Middle frontal gyrus (tissue), 1 donor: ENCODE measurements around the gene PIK3CG.
"Not testable (repeated sequence)": the region's sequence is repeated elsewhere in the genome, so short reads cannot be mapped to it uniquely, and the experiment has no call there.

Source experiments
- DNase-seq: peaks from one replicate; pipeline ENCODE4 v3.0.0-alpha.2; 2015; ENCODE audit warnings: low spot score; ENCODE audit errors: extremely low spot score

PIK3CG gene

DNA sequence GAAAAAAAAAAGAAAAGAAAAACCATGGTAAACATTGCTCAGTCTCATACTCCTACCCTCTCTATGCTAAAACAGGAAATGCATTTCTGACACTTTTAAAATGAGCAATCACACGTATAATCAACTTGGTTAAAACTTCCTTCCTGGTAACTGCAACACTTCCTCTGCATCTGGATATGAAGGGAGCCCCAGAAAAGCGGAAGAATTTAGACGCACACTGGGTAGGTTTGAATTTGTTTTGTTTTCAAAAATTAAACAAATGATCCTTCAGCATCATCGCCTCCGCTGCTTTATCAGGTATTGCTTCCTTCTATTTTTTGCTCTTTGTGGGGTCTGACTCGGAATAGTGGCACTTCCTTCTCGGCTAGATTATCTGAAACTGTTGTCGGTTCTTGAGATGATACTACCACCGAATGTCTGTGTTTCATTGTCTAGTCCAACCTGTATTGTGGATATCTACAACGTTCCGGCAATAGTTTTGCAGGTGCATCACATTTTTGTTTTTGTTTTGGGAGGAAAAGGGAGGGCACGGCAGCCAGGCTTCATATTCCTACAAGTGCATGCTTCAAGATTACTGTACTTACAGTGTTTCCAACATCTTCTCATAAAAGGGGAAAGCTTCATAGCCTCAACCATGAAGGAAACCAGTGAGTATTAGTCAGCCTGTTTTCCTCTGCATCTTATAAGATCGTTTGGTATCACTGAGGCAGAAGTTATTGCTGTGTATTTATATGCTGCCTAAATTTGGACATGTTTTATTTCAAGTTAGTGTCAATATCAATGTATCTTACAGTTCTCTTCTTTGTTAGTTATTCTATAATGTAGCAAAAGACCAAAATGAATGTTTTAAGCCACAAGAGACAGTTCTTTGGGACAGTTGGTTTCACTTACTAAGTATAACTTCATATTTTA is at the start of gene PIK3CG:
PIK3CG (plus strand) TSS at position 153 of the 912 bp plus-strand sequence. CDS start 2,280 bp downstream, outside the sequence.
- DNase-seq = no peak

DNA sequence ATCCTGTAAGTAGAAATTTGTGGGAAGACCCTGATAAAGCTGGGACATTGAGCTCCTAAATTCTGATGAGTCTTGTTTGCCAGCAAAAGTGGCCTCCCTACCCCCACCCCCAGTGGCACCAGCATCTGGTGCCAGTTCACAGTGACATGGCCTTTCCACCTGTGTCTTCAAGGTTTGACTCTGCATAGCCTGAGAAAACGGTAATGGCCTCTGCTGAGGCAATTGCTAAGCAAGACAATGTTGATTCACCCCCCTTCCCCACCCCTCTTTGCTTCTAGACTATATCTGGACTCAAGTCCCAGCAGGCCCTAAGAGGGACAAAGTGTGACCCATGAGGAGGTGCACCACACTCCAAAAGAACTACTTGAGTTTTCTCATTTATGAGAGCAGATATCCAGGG is 48.0 kb upstream of the PIK3CG start:
- no peak for DNase-seq

DNA sequence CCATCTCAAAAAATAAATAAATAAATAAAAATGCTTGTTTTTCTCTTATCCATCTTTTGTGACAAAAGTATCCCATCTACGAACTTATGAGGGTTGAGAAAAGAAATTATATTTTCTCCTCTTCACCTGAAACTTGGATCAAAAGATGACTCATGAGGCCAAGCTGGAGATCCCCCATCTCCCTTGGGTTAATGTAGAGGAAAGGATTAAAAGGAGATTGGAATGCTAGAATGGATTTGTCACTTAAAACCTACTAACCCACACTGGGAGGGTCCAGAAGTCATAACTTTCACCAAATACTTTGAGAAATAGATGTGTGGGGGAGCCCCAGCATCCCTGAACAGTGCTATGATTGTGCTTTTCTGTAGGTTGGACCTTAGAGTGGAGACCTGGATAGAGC is 46.3 kb upstream of the PIK3CG start:
- no peak for DNase-seq

GRCh38 chr7:106819546-106819945 is 45.5 kb upstream of the PIK3CG start:
- DNase-seq = no peak

GRCh38 chr7:106820321-106821217 is 44.5 kb upstream of the PIK3CG start:
- no peak for DNase-seq

- DNase-seq = no peak
These were observed 41.5 kb upstream of the PIK3CG start for GRCh38 chr7:106823631-106824030.

- DNase-seq = no peak
These were observed 40.6 kb upstream of the PIK3CG start for GRCh38 chr7:106824458-106824857.

DNA sequence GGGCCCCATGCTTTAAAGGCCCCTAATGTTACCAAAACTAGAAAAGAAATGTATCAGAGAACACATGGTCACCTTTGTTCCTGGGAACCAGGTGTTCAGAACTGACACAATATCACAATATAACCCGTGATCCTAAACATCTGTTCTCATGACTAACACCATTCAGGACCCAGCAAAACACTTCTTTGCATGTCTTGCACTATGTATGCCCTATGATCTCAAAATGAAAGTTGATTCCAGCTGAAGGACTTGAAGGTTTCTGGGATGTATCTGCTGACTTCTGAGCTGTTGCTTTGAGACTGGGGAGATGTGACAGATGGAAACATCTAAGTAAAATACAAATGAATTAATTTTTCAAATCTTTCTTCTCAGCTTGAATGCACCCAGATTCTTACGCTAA is 37.5 kb upstream of the PIK3CG start:
- DNase-seq = no peak

- no peak for DNase-seq
These were observed 35.6 kb upstream of the PIK3CG start for GRCh38 chr7:106829496-106829895.

GRCh38 chr7:106830896-106831295 is 34.2 kb upstream of the PIK3CG start:
- not testable (repeated sequence) for DNase-seq

GRCh38 chr7:106836816-106837215 is 28.3 kb upstream of the PIK3CG start:
- no peak for DNase-seq

DNA sequence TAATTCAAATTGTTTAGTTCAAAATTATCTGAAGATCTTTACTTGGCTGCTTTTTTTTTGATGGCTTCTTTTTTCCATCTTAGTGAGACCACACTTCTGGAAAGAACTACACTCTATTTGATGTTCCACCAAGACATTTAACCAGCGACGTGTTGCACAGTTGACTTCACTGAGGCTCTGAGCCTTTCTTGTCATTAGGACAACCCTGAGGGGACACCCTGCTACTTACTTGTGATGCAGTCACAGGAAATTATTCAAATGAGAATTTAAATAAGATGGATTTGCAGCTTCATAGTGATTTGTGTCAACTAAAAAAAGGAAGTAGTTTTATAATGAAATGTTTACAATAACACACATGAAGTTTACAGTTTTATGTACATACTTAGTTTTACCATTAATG is 25.6 kb upstream of the PIK3CG start:
- DNase-seq = no peak

- DNase-seq = no peak
These were observed 24.7 kb upstream of the PIK3CG start for GRCh38 chr7:106840342-106840741.

- no peak for DNase-seq
These were observed 23.1 kb upstream of the PIK3CG start for GRCh38 chr7:106841896-106842390.

DNA sequence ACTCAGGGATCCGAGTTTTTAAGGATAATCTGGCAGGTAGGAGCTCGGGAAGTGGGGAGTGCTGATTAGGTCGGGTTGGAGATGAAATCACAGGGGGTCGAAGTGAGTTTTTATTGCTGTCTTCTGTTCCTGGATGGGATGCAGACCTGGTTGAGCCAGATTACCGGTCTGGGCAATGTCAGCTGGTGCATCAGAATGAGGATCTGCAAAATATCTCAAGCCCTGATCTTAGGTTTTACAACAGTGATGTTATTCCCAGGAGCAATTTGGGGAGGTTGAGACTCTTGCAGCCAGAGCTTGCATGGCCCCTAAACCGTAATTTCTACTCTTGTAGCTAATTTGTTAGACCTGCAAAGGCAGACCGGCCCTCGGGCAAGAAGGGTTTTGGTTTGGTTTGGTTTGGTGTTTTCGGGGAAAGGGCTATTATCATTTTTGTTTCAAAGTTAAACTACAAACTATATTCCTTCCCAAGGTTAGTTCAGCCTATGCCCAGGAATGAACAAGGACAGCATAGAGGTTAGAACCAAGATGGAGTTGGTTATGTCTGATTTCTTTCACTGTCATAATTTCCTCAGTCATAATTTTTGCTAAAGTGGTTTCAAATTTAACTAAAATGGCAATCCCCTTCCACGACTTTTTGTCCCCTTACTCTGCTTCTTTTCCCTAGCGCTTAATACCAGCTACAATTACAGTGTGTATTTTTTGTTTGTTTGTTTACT is 20.6 kb upstream of the PIK3CG start:
- no peak for DNase-seq

DNA sequence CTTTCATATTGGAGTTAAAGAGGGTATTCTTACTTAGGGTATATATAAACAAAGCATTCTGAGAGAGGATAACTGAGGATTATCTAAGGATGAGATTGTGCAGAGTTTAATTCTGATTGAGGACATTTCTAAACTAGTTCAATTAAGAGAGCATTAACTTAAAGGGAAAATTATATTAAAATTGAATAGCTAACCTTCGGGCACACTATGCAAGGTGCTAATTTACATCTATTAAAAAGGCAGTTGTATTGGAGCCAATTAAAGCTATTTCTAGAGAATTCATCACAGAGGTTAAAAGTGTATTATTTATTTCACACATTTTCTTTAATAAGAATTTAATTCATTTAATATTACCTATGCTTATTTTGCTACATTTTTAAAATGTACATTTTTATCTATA is 17.0 kb upstream of the PIK3CG start:
- no peak for DNase-seq

- no peak for DNase-seq
These were observed 16.1 kb upstream of the PIK3CG start for GRCh38 chr7:106848851-106849442.

DNA sequence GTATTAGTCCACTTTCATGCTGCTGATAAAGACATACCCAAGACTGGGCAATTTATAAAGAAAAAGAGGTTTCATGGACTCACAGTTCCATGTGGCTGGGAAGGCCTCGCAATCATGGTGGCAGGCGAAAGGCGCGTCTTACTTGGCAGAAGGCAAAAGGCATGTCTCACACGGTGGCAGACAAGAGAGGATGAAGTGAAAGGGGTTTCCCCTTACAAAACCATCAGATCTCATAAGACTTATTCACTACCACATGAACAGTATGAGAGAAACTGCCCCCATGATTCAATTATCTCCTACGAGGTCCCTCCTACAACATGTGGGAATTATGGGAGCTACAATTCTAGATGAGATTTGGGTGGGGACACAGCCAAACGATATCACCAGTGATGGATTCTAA is 13.4 kb upstream of the PIK3CG start:
- DNase-seq = not testable (repeated sequence)

DNA sequence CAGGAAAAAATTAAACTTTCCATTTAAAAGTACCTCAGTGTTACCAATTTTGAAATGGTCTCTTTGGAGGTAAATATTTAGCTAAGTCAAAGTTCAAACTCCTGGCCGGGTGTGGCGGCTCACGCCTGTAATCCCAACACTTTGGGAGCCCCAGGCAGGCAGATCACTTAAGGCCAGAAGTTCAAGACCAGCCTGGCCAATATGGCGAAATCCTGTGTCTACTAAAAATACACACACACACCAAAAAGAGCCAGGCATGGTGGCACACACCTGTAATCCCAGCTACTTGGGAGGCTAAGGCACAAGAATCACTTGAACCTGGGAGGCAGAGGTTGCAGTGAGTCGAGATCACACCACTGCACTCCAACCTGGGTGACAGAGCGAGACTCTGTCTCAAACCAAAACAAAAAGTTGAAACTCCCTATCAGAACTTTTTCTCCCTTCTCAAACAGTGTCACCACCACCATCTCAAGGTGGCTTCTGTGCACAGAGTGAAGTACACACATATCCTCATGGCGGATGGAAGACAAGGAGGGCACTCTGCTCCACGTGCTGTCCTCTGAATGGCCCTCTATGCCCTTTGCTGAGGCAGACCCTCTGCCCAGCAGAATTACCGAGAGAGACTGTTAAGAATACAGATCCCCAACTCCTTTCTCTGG is 11.7 kb upstream of the PIK3CG start:
- no peak for DNase-seq

DNA sequence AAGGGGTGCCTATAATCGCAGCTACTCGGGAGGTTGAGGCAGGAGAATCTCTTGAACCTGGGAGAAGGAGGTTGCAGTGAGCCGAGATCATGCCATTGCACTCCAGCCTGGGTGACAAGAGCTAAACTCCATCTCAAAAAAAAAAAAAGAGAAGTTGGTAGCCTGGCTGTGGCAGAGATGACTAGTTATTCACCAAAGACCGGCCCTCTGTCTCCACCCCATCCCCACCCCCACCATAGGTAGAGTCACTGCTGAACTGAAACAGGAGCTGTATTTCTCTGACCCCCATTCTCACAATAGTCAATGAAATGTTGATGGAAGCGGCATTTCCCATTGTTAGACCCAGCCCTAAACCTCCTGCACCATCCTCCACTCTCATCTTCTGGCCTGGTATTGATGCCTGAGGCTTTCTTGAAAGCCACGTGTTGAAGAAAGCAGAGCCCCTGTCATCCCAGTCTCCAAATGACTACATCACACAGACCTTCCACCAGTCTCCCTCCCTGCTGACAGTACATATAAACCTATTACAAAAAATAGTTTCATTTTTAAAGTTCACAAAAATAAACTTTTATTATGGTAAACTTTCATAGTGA is 9.4 kb upstream of the PIK3CG start:
- DNase-seq = no peak
